IMR-90 (cell line): Measurements from ENCODE around the gene TGFB2. TPM values are rescaled to one million over a fixed set of nuclear protein-coding genes. Genes with fewer than 3 reads are reported as not detected.

ENCODE experiments used
- ATAC-seq: fragments of 200-7000 bp; cut with Tn5 transposase; 2 replicates; pipeline ENCODE4 v1.9.1; 2020; ENCODE audit warnings: low read depth, mild to moderate bottlenecking, moderate library complexity
- BruUV-seq: library from RNA; stranded (reverse); fragments of 400-500 nt; replicated peaks from 2 replicates; lab custom pipeline; 2021; lab: Mats Ljungman, UMichigan
- CTCF ChIA-PET: fragments of 300-600 bp; formaldehyde crosslinking; extraction: SDS; loops from one replicate; lab custom pipeline; 2021; ENCODE audit warnings: antibody characterized with exemption; lab: Yijun Ruan, JAX
- POLR2A ChIA-PET: fragments of 300-600 bp; sonication (Branson Sonifier 250); formaldehyde crosslinking; loops from one replicate; lab custom pipeline; 2022; ENCODE audit warnings: antibody characterized with exemption; ENCODE audit not compliant: unreplicated experiment; lab: Charles Lee
- DNase-seq: peaks from one replicate; pipeline ENCODE4 v3.0.0; 2013
- H2AFZ ChIP-seq: replicated peaks from 2 replicates; pipeline ENCODE3; 2013; ENCODE audit warnings: low read length, mild to moderate bottlenecking; ENCODE audit not compliant: poor library complexity
- H2AK5ac ChIP-seq: 2 replicates; pipeline ENCODE4 v1.6.1; 2013; ENCODE audit warnings: low read depth, low read length, inconsistent platforms
- H2AK9ac ChIP-seq: replicated peaks from 2 replicates; pipeline ENCODE3; 2013; ENCODE audit warnings: mild to moderate bottlenecking, low read depth, low read length, moderate library complexity; ENCODE audit not compliant: poor library complexity
- H2BK120ac ChIP-seq: 2 replicates; pipeline ENCODE4 v1.6.1; 2013; ENCODE audit warnings: low read depth, low read length, inconsistent platforms
- H2BK15ac ChIP-seq: 3 replicates; pipeline ENCODE4 v1.6.1; 2013; ENCODE audit warnings: low read depth, low read length, inconsistent platforms
- H2BK20ac ChIP-seq: 2 replicates; pipeline ENCODE4 v1.6.1; 2013; ENCODE audit warnings: low read depth, mild to moderate bottlenecking, inconsistent platforms, low read length, moderate library complexity
- H2BK5ac ChIP-seq: 2 replicates; pipeline ENCODE4 v1.6.1; 2013; ENCODE audit warnings: mild to moderate bottlenecking, low read depth, low read length, inconsistent platforms; ENCODE audit not compliant: poor library complexity, severe bottlenecking
- H3K14ac ChIP-seq: replicated peaks from 2 replicates; pipeline ENCODE4 v1.6.1; 2013; ENCODE audit warnings: low read depth, low read length, inconsistent platforms
- H3K18ac ChIP-seq: 2 replicates; pipeline ENCODE4 v1.6.1; 2013; ENCODE audit warnings: low read depth, low read length, control low read depth
- H3K23ac ChIP-seq: 2 replicates; pipeline ENCODE4 v1.6.1; 2013; ENCODE audit warnings: low read depth, low read length, inconsistent platforms
- H3K27ac ChIP-seq: 2 replicates; pipeline ENCODE4 v1.5.1; 2013; ENCODE audit warnings: mild to moderate bottlenecking, control low read depth, low read length; ENCODE audit not compliant: insufficient read depth
- H3K27me3 ChIP-seq: 2 replicates; pipeline ENCODE4 v1.6.1; 2013; ENCODE audit warnings: low read length; ENCODE audit not compliant: control insufficient read depth, insufficient read depth
- H3K36me3 ChIP-seq: 2 replicates; pipeline ENCODE4 v1.6.1; 2013; ENCODE audit warnings: low read length, mixed read lengths; ENCODE audit not compliant: control insufficient read depth, insufficient read depth
- H3K4ac ChIP-seq: 2 replicates; pipeline ENCODE4 v1.6.1; 2013; ENCODE audit warnings: low read depth, low read length, inconsistent platforms
- H3K4me1 ChIP-seq: 2 replicates; pipeline ENCODE4 v1.6.1; 2013; ENCODE audit warnings: low read length, mixed read lengths; ENCODE audit not compliant: control insufficient read depth, insufficient read depth
- H3K4me2 ChIP-seq: 2 replicates; pipeline ENCODE4 v1.6.1; 2013; ENCODE audit warnings: low read depth, mild to moderate bottlenecking, control low read depth, low read length, moderate library complexity
- H3K4me3 ChIP-seq: 2 replicates; pipeline ENCODE4 v1.5.1; 2013; ENCODE audit warnings: low read depth, mild to moderate bottlenecking, control low read depth, low read length, moderate library complexity; ENCODE audit not compliant: insufficient read depth
- H3K56ac ChIP-seq: 2 replicates; pipeline ENCODE4 v1.6.1; 2013; ENCODE audit warnings: low read length, inconsistent platforms; ENCODE audit not compliant: insufficient read depth; ENCODE audit errors: extremely low read depth
- H3K79me1 ChIP-seq, 2 experiments: 2 replicates each; pipeline ENCODE4 v1.6.1; 2013; ENCODE audit warnings: low read length in 2 of 2, inconsistent platforms in 1 of 2, low read depth in 1 of 2
- H3K9ac ChIP-seq: 2 replicates; pipeline ENCODE4 v1.6.1; 2013; ENCODE audit warnings: low read depth, low read length, control low read depth
- H3K9me1 ChIP-seq: 2 replicates; pipeline ENCODE4 v1.6.1; 2013; ENCODE audit warnings: low read length, inconsistent platforms; ENCODE audit not compliant: insufficient read depth
- H3K9me3 ChIP-seq: 2 replicates; pipeline ENCODE4 v1.6.1; 2013; ENCODE audit warnings: low read length; ENCODE audit not compliant: control insufficient read depth, insufficient read depth
- H4K20me1 ChIP-seq: 2 replicates; pipeline ENCODE4 v1.6.1; 2013; ENCODE audit warnings: low read length, inconsistent platforms; ENCODE audit not compliant: insufficient read depth
- H4K5ac ChIP-seq: 2 replicates; pipeline ENCODE4 v1.6.1; 2013; ENCODE audit warnings: mild to moderate bottlenecking, low read depth, low read length, control low read depth
- H4K8ac ChIP-seq, 2 experiments: 2 replicates each; pipeline ENCODE4 v1.6.1; 2013; ENCODE audit warnings: low read depth in 2 of 2, low read length in 2 of 2, control low read depth in 1 of 2, inconsistent platforms in 1 of 2
- H4K91ac ChIP-seq: 2 replicates; pipeline ENCODE4 v1.6.1; 2013; ENCODE audit warnings: low read depth, low read length, inconsistent platforms; ENCODE audit not compliant: insufficient read depth
- BHLHE40 ChIP-seq: fragments of 150-350 bp; IDR thresholded peaks from 2 replicates; pipeline ENCODE4 v1.6.1; 2016; ENCODE audit warnings: mild to moderate bottlenecking, low read depth, low read length
- CEBPB ChIP-seq: IDR thresholded peaks from 2 replicates; pipeline ENCODE4 v1.6.1; 2012; ENCODE audit warnings: low read depth, low read length, improper control_type of control experiment
- CHD1 ChIP-seq: IDR thresholded peaks from 2 replicates; pipeline ENCODE4 v1.6.1; 2012; ENCODE audit warnings: low read depth, low read length, improper control_type of control experiment
- ELK1 ChIP-seq: fragments of 150-350 bp; IDR thresholded peaks from 2 replicates; pipeline ENCODE4 v1.6.1; 2016; ENCODE audit warnings: low read depth, mild to moderate bottlenecking, low read length, moderate library complexity, borderline replicate concordance
- FOS ChIP-seq: fragments of 150-350 bp; IDR thresholded peaks from 2 replicates; pipeline ENCODE4 v1.6.1; 2016; ENCODE audit warnings: low read depth, low read length
- MAFK ChIP-seq: IDR thresholded peaks from 2 replicates; pipeline ENCODE4 v1.6.1; 2012; ENCODE audit warnings: low read depth, low read length, improper control_type of control experiment
- MAZ ChIP-seq: IDR thresholded peaks from 2 replicates; pipeline ENCODE4 v1.6.1; 2012; ENCODE audit warnings: low read depth, mild to moderate bottlenecking, low read length, improper control_type of control experiment, moderate library complexity, borderline replicate concordance
- MXI1 ChIP-seq: IDR thresholded peaks from 2 replicates; pipeline ENCODE4 v1.6.1; 2012; ENCODE audit warnings: low read depth, mild to moderate bottlenecking, low read length, moderate library complexity, borderline replicate concordance
- NFE2L2 ChIP-seq: fragments of 150-350 bp; IDR thresholded peaks from 2 replicates; pipeline ENCODE4 v1.6.1; 2016; ENCODE audit warnings: low read depth, mild to moderate bottlenecking, low read length
- RAD21 ChIP-seq: IDR thresholded peaks from 2 replicates; pipeline ENCODE4 v1.6.1; 2012; ENCODE audit warnings: low read length, improper control_type of control experiment
- RCOR1 ChIP-seq: IDR thresholded peaks from 2 replicates; pipeline ENCODE4 v1.6.1; 2012; ENCODE audit warnings: mild to moderate bottlenecking, low read length, improper control_type of control experiment; ENCODE audit not compliant: insufficient replicate concordance
- RFX5 ChIP-seq: IDR thresholded peaks from 2 replicates; pipeline ENCODE4 v1.8.0; 2012; ENCODE audit warnings: low read depth, mild to moderate bottlenecking, low read length, moderate library complexity
- SMC3 ChIP-seq: fragments of 150-350 bp; IDR thresholded peaks from 2 replicates; pipeline ENCODE4 v1.6.1; 2016; ENCODE audit warnings: low read depth, mild to moderate bottlenecking, antibody characterized with exemption, low read length, moderate library complexity
- USF2 ChIP-seq: fragments of 150-350 bp; IDR thresholded peaks from 2 replicates; pipeline ENCODE4 v1.6.1; 2017; ENCODE audit warnings: mild to moderate bottlenecking, antibody characterized with exemption, low read length, low read depth
- WGBS, 2 experiments: methylation state at CpG; one replicate each; pipeline versions ENCODE4 v1.1.5 to v1.1.7; 2013; ENCODE audit warnings: missing lambda C conversion rate in 2 of 2; ENCODE audit not compliant: insufficient read length in 1 of 2; ENCODE audit errors: extremely low coverage in 2 of 2; 5-methylcytosine and 5-hydroxymethylcytosine counted together
- dilution Hi-C: fragments of 300-500 bp; cut with HindIII; formaldehyde crosslinking; loops from one replicate; pipeline ENCODE4 v1.14.3; 2018; ENCODE audit warnings: low sequenced_read_pairs; ENCODE audit not compliant: unreplicated experiment
- in situ Hi-C: fragments of 300-500 bp; cut with MboI; formaldehyde crosslinking; loops from 3 replicates; pipeline ENCODE4 v1.14.3; 2019; ENCODE audit warnings: low sequenced_read_pairs, inconsistent platforms, mixed read lengths
- intact Hi-C: fragments of 100-400 bp; cut with micrococcal nuclease; formaldehyde crosslinking; loops from 2 replicates; pipeline ENCODE4 v1.10.0; 2022
- polyA plus RNA-seq, 3 experiments: library from polyadenylated mRNA; depleted of rRNA; stranded (reverse); fragments of >200 nt; gene quantifications; 2 replicates each; pipeline ENCODE4 v1.2.3, GENCODE V29; 2012; ENCODE audit warnings: low replicate concordance in 1 of 3
- total RNA-seq: library from RNA; depleted of rRNA; stranded (reverse); fragments of >200 nt; gene quantifications from 2 replicates; pipeline ENCODE4 v1.2.3, GENCODE V29; 2012

The TGFB2 gene
- total and polyA plus RNA-seq, 2 of the 4 experiments (the other 2 are of a cell fraction) = 3.7 to 3.8 TPM

- no TSS peak for BruUV-seq
- dilution Hi-C loops = no loop called here
These were observed 136.1 kb downstream of the TGFB2 start for GRCh38 chr1:218481116-218481775.

More at GRCh38 chr1:218481116-218481775, 136.1 kb downstream of the TGFB2 start:
- intact Hi-C loops = loop anchor here (2.0 kb wide), 1 partner anchor 130 kb away; no protein-coding TSS in a partner anchor
- Histone ChIP-seq H3K9me1 (no peaks in the 10 kb centered on the region), H3K56ac (peak overlapping the region; percentile 70), H2AFZ (no peak overlapping the region), H4K91ac (peak overlapping the region; percentile 53), H2BK20ac (peak overlapping the region; percentile 79), H3K18ac (peak overlapping the region; percentile 98), H3K4ac (peak overlapping the region; percentile 60), H3K36me3 (no peaks in the 10 kb centered on the region), H3K4me1 (peaks cover 13% of the 10 kb centered on the region), H3K27me3 (no peaks in the 10 kb centered on the region), H2BK15ac (peak overlapping the region; percentile 54; the same call in 2 of the 3 replicates), H2BK5ac (peak overlapping the region; percentile 86), H2AK9ac (no peak overlapping the region), H3K14ac (0 out of 2 replicates have a peak overlapping the region, but pooled peaks have one; percentile 60), H4K8ac (peak overlapping the region; percentile 38 to 48; a peak in 3 of 4 replicates), H3K23ac (peak overlapping the region; percentile 48; the same call in 1 of the 2 replicates), H3K27ac (peak overlapping the region; percentile 38; the same call in 1 of the 2 replicates), H3K9ac (no peak overlapping the region), H3K4me3 (no peak overlapping the region), H4K5ac (peak overlapping the region; percentile 96; the same call in 1 of the 2 replicates), H3K9me3 (no peaks in the 10 kb centered on the region), H2BK120ac (peak overlapping the region; percentile 89), H3K79me1 (no peaks in the 10 kb centered on the region), H2AK5ac (0 out of 2 replicates have a peak overlapping the region, but pooled peaks have one; percentile 17), H3K4me2 (peak overlapping the region; percentile 81; the same call in 1 of the 2 replicates), H4K20me1 (no peaks in the 10 kb centered on the region)
- in situ Hi-C loops = loop anchor here (10.0 kb wide), 1 partner anchor 584 kb away; no protein-coding TSS in a partner anchor
- no CpG with 5 or more reads among the region's 3 CpGs for WGBS, 2 experiments
- peak; percentile 53 for DNase-seq
- ChIA-PET CTCF (interaction anchor here (1.0 kb wide), 1 partner anchor 178 kb away, joined by 3 read pairs; no protein-coding TSS in a partner anchor), POLR2A (no interaction called here)
- ATAC-seq = peak; percentile 2; the same call in 1 of the 2 replicates
- TF ChIP-seq SMC3 (no peak), USF2 (no peak), FOS (no peak), RAD21 (no peak), BHLHE40 (no peak), RCOR1 (no peak), NFE2L2 (no peak), MAFK (no peak), MXI1 (no peak), ELK1 (no peak), CHD1 (no peak), MAZ (no peak), CEBPB (no peak), RFX5 (no peak)
